Uterus (tissue), 2 donors: ENCODE results near the gene ASTN1.

Experiments used
- CTCF ChIP-seq, 4 experiments: fragments of 200-600 bp in 2 of 4; fragments of 450-650 bp in 2 of 4; sonication (generic) in 2 of 4; IDR thresholded peaks; one replicate each; pipeline ENCODE4 v1.5.1; 2016 to 2019; ENCODE audit warnings: antibody characterized with exemption in 4 of 4, mild to moderate bottlenecking in 2 of 4, moderate library complexity in 1 of 4
- POLR2A ChIP-seq, 2 donors: fragments of 450-650 bp; IDR thresholded peaks; one replicate each; pipeline ENCODE4 v1.6.1; 2016; ENCODE audit warnings: antibody characterized with exemption in 2 of 2, mild to moderate bottlenecking in 1 of 2, moderate library complexity in 1 of 2

DNA sequence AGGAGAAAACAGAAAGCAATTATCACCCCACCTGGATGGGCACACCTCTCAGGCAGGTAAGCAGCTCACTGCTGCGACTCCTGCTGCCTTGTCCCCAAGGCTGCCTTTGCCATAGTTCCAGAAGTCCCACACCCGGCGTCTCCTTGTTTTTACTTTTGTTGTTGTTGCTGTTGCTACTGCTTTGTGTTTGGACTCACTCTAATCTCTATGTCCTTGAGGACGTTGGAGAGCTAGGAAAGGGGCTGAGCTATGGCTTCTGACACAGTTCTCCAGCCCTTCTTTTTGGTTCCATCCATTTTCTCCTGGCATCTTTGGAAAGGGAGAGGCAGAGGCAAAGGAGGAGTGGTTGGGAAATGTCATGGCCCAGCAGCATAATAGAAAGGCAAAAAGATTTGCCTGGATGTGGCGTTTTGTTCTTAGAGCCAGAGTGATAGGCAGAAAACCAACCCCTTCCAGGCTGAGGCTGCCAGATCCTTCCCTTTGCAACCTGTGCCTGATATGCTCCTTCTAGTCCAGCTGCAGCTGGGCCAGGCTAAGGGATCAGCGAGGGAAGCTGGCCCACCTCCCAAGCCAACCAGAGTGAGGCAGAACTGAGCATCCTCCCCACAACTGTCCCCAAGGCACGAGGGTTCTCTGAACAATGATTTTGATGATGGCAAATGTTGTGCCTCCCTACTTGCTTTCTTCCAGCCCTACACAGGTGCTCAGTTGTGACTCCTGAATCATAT is 270.7 kb downstream of the ASTN1 start:
- no peak for TF ChIP-seq CTCF (IDR thresholded peaks at IDR 0.05)
- no peak for TF ChIP-seq POLR2A (IDR thresholded peaks at IDR 0.05)
